SK-N-SH treated with all-trans-retinoic acid at 6 μM for 48 hours (cell line): ENCODE results near the gene NUDT21.

Experiments used
- ATAC-seq: fragments of 200-7000 bp; cut with Tn5 transposase; 3 replicates; pipeline ENCODE4 v1.9.1; 2020; ENCODE audit warnings: mild to moderate bottlenecking, moderate library complexity
- ARNTL ChIP-seq: fragments of 450-650 bp; formaldehyde crosslinking; IDR thresholded peaks from 2 replicates; pipeline ENCODE4 v1.5.0; 2020; ENCODE audit warnings: low read depth, mild to moderate bottlenecking, moderate library complexity, borderline replicate concordance
- BACH2 ChIP-seq: fragments of 250-450 bp; sonication (Bioruptor Pico); IDR thresholded peaks from 2 replicates; pipeline ENCODE4 v1.9.0; 2021; ENCODE audit warnings: mild to moderate bottlenecking, borderline replicate concordance
- CSRNP3 ChIP-seq: fragments of 250-450 bp; sonication (Bioruptor Pico); IDR thresholded peaks from 2 replicates; pipeline ENCODE4 v1.5.1; 2021; ENCODE audit warnings: mild to moderate bottlenecking, moderate library complexity
- GLIS3 ChIP-seq: fragments of 250-450 bp; sonication (Bioruptor Pico); IDR thresholded peaks from 2 replicates; pipeline ENCODE4 v1.5.0; 2020; ENCODE audit warnings: mild to moderate bottlenecking, moderate library complexity
- ISL1 ChIP-seq: fragments of 250-450 bp; sonication (Bioruptor Pico); IDR thresholded peaks from 2 replicates; pipeline ENCODE4 v2.1.2; 2022; ENCODE audit warnings: mild to moderate bottlenecking, moderate library complexity
- OSR1 ChIP-seq: fragments of 250-450 bp; sonication (Bioruptor Pico); IDR thresholded peaks from 2 replicates; pipeline ENCODE4 v1.8.0; 2022; ENCODE audit warnings: moderate library complexity, mild to moderate bottlenecking, inconsistent platforms
- PATZ1 ChIP-seq: fragments of 250-450 bp; sonication (Bioruptor Pico); IDR thresholded peaks from 2 replicates; pipeline ENCODE4 v1.8.0; 2020; ENCODE audit warnings: mild to moderate bottlenecking, moderate library complexity, borderline replicate concordance
- PPARA ChIP-seq: fragments of 250-450 bp; sonication (Bioruptor Pico); IDR thresholded peaks from 2 replicates; pipeline ENCODE4 v1.5.0; 2020; ENCODE audit warnings: mild to moderate bottlenecking, borderline replicate concordance
- TCF4 ChIP-seq: fragments of 250-450 bp; sonication (Bioruptor Pico); IDR thresholded peaks from 2 replicates; pipeline ENCODE4 v1.8.0; 2021; ENCODE audit warnings: mild to moderate bottlenecking, moderate library complexity, borderline replicate concordance
- TSHZ2 ChIP-seq: fragments of 250-450 bp; sonication (Bioruptor Pico); IDR thresholded peaks from 2 replicates; pipeline ENCODE4 v1.5.0; 2020; ENCODE audit warnings: mild to moderate bottlenecking, moderate library complexity
- ZC3H10 ChIP-seq: fragments of 250-450 bp; sonication (Bioruptor Pico); IDR thresholded peaks from 2 replicates; pipeline ENCODE4 v1.5.1; 2021; ENCODE audit warnings: mild to moderate bottlenecking, moderate library complexity
- ZFP3 ChIP-seq: fragments of 250-450 bp; sonication (Bioruptor Pico); IDR thresholded peaks from 2 replicates; pipeline ENCODE4 v1.5.0; 2020; ENCODE audit warnings: mild to moderate bottlenecking, moderate library complexity
- ZFP30 ChIP-seq: fragments of 450-650 bp; formaldehyde crosslinking; IDR thresholded peaks from 2 replicates; pipeline ENCODE4 v1.5.0; 2022; ENCODE audit warnings: mild to moderate bottlenecking, moderate library complexity
- ZNF70 ChIP-seq: fragments of 450-650 bp; formaldehyde crosslinking; IDR thresholded peaks from 2 replicates; pipeline ENCODE4 v1.5.0; 2020; ENCODE audit warnings: mild to moderate bottlenecking, moderate library complexity
- ZNF8 ChIP-seq: fragments of 450-650 bp; formaldehyde crosslinking; IDR thresholded peaks from 2 replicates; pipeline ENCODE4 v1.5.0; 2020; ENCODE audit warnings: mild to moderate bottlenecking, moderate library complexity
- TF ChIP-seq, protein P1 (sequence below): fragments of 250-450 bp; sonication (Bioruptor Pico); IDR thresholded peaks from 2 replicates; pipeline ENCODE4 v1.8.0; 2021; ENCODE audit warnings: low read depth, mild to moderate bottlenecking, moderate library complexity, borderline replicate concordance
- TF ChIP-seq, protein P2 (sequence below): fragments of 250-450 bp; sonication (Bioruptor Pico); IDR thresholded peaks from 2 replicates; pipeline ENCODE4 v1.5.1; 2020; ENCODE audit warnings: low read depth, mild to moderate bottlenecking, moderate library complexity

The NUDT21 gene

DNA sequence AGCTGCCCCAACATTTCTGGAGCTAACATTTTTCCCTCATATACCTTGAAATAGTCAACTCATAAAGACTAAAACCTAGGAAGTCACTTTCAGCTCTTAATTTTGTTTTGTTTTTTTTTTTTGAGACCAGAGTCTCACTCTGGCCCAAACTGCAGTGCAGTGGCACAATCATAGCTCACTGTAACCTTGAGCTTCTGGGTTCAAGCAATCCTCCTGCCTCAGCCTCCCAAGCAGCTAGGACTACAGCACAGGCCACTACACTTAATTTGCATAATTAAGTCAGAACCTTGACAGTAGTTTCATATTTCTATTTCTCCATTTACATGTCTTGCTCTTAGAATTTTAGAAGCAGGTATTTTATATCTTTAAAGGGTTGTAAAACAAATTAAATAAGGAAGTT lies 30.5 kb downstream of the NUDT21 start:
- ATAC-seq: no peak
- TF ChIP-seq ISL1 (CRISPR knock-in tag): no peak
- no peak for TF ChIP-seq ZFP3 (CRISPR knock-in tag)
- no peak for TF ChIP-seq GLIS3 (CRISPR knock-in tag)
- no peak for TF ChIP-seq ZC3H10 (CRISPR knock-in tag)
- TF ChIP-seq OSR1 (CRISPR knock-in tag): no peak
- no peak for TF ChIP-seq ZNF8 (CRISPR knock-in tag)
- no peak for TF ChIP-seq TSHZ2
- no peak for TF ChIP-seq PPARA
- TF ChIP-seq TCF4 (CRISPR knock-in tag): no peak
- no peak for TF ChIP-seq PATZ1 (CRISPR knock-in tag)
- TF ChIP-seq CSRNP3: no peak

- TF ChIP-seq ZNF8 (CRISPR knock-in tag) (no peak), CSRNP3 (no peak), ARNTL (no peak), ISL1 (CRISPR knock-in tag) (no peak), ZNF70 (CRISPR knock-in tag) (no peak), GLIS3 (CRISPR knock-in tag) (no peak), OSR1 (CRISPR knock-in tag) (no peak), BACH2 (CRISPR knock-in tag) (no peak), PATZ1 (CRISPR knock-in tag) (no peak), PPARA (no peak), TCF4 (CRISPR knock-in tag) (no peak)
- TF ChIP-seq, protein P1, sequence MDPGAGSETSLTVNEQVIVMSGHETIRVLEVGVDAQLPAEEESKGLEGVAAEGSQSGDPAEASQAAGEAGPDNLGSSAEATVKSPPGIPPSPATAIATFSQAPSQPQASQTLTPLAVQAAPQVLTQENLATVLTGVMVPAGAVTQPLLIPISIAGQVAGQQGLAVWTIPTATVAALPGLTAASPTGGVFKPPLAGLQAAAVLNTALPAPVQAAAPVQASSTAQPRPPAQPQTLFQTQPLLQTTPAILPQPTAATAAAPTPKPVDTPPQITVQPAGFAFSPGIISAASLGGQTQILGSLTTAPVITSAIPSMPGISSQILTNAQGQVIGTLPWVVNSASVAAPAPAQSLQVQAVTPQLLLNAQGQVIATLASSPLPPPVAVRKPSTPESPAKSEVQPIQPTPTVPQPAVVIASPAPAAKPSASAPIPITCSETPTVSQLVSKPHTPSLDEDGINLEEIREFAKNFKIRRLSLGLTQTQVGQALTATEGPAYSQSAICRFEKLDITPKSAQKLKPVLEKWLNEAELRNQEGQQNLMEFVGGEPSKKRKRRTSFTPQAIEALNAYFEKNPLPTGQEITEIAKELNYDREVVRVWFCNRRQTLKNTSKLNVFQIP (CRISPR knock-in tag): no peak
- TF ChIP-seq, all 23 proteins: peak for 0
- ATAC-seq: no peak
Measured at GRCh38 chr16:56419740-56420548, 31.2 kb downstream of the NUDT21 start.

GRCh38 chr16:56417138-56417537 lies 34.0 kb downstream of the NUDT21 start:
- no peak for ATAC-seq
- TF ChIP-seq ZC3H10 (CRISPR knock-in tag) (no peak), TCF4 (CRISPR knock-in tag) (no peak), ZFP30 (CRISPR knock-in tag) (no peak), ZFP3 (CRISPR knock-in tag) (no peak), TSHZ2 (no peak), ISL1 (CRISPR knock-in tag) (no peak)
- TF ChIP-seq, protein P1 (CRISPR knock-in tag): no peak
- TF ChIP-seq, protein P2, sequence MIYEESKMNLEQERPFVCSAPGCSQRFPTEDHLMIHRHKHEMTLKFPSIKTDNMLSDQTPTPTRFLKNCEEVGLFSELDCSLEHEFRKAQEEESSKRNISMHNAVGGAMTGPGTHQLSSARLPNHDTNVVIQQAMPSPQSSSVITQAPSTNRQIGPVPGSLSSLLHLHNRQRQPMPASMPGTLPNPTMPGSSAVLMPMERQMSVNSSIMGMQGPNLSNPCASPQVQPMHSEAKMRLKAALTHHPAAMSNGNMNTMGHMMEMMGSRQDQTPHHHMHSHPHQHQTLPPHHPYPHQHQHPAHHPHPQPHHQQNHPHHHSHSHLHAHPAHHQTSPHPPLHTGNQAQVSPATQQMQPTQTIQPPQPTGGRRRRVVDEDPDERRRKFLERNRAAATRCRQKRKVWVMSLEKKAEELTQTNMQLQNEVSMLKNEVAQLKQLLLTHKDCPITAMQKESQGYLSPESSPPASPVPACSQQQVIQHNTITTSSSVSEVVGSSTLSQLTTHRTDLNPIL (CRISPR knock-in tag): no peak
